Mucosa of descending colon (tissue), 3 donors: ENCODE measurements around the gene PPM1N. TPM values are rescaled to one million over a fixed set of nuclear protein-coding genes. Genes with fewer than 3 reads are reported as not detected.

ENCODE experiments used
- ATAC-seq: fragments of 200-7000 bp; cut with Tn5 transposase; one replicate; pipeline ENCODE4 v1.9.1; 2020; ENCODE audit warnings: mild to moderate bottlenecking, moderate library complexity
- DNase-seq, 3 donors: peaks; one replicate each; pipeline ENCODE4 v3.0.0-alpha.2; 2020
- H3K36me3 ChIP-seq: fragments of 200-600 bp; one replicate; pipeline ENCODE4 v1.8.0; 2021; ENCODE audit warnings: low read depth, mild to moderate bottlenecking
- H3K4me1 ChIP-seq: fragments of 200-600 bp; one replicate; pipeline ENCODE4 v1.8.0; 2021; ENCODE audit warnings: low read depth, mild to moderate bottlenecking
- H3K4me3 ChIP-seq: fragments of 200-600 bp; one replicate; pipeline ENCODE4 v1.8.0; 2021; ENCODE audit warnings: mild to moderate bottlenecking
- H3K9me3 ChIP-seq: fragments of 200-600 bp; one replicate; pipeline ENCODE4 v1.8.0; 2021; ENCODE audit warnings: mild to moderate bottlenecking
- CTCF ChIP-seq: fragments of 200-600 bp; IDR thresholded peaks from one replicate; pipeline ENCODE4 v1.8.0; 2022; ENCODE audit warnings: antibody characterized with exemption, mild to moderate bottlenecking
- intact Hi-C, 2 donors: fragments of 100-400 bp; cut with DNase I in 1 of 2; cut with micrococcal nuclease in 1 of 2; formaldehyde crosslinking; loops; one replicate each; pipeline versions ENCODE4 v1.11.0 to v1.11.1; 2022; cut with DNase I, micrococcal nuclease
- total RNA-seq, 3 donors: library from RNA; stranded (reverse); fragmentation: NEBNext Ultra II Directional in 2 of 3; extraction: Animal tissue kit (Norgen Biotek cat#: 25700) in 2 of 3; gene quantifications; one replicate each; pipeline versions ENCODE4 v1.2.1 to v1.2.4, GENCODE V29; 2021 to 2023
- donor health status: DM: no; HTN: no; CAD: no; lungs with moderate emphysema.
- donor health status: DM: no; HTN: no; CAD: no.
- donor health status: DM: no; HTN: yes; CAD: no.

PPM1N gene
- total RNA-seq, 3 donors from 2014 or later = 0.43 to 1.3 (median 0.87) TPM

GRCh38 chr19:45547211-45547770 lies 49.0 kb downstream of the PPM1N start:
- intact Hi-C loops = no loop called here
- H3K4me1 ChIP-seq = peaks cover 3% of the 10 kb centered on the region
- DNase-seq (no peak), ATAC-seq (no peak)
- TF ChIP-seq CTCF = no peak
- H3K9me3 ChIP-seq = no peaks in the 10 kb centered on the region
- H3K4me3 ChIP-seq = no peak overlapping the region
- no peaks in the 10 kb centered on the region for H3K36me3 ChIP-seq

- no peak for TF ChIP-seq CTCF
- no peaks in the 10 kb centered on the region for H3K36me3 ChIP-seq
- H3K9me3 ChIP-seq = no peaks in the 10 kb centered on the region
- peaks cover 3% of the 10 kb centered on the region for H3K4me1 ChIP-seq
- ATAC-seq (peak; percentile 99), DNase-seq (peak; percentile 78 to 85 (median 81))
- intact Hi-C loops = no loop called here
- no peak overlapping the region for H3K4me3 ChIP-seq
These were observed 49.8 kb downstream of the PPM1N start for GRCh38 chr19:45547965-45548609.

Other genes with a start within 250 kb of the PPM1N start
- 10 to 100 TPM; 15.7 to 34.6 (median 17.0) TPM for gene MARK4, start 247.2 kb upstream of the PPM1N start, total RNA-seq
- 1 to 10 TPM; 1.1 to 2.0 (median 1.6) TPM for gene CKM, start 175.6 kb upstream of the PPM1N start, total RNA-seq
- not detected for gene KLC3, start 157.7 kb upstream of the PPM1N start, total RNA-seq
- 10 to 100 TPM; 11.2 to 22.9 (median 14.7) TPM for gene ERCC2, start 127.9 kb upstream of the PPM1N start, total RNA-seq
- 10 to 100 TPM; 21.1 to 36.7 (median 30.8) TPM for gene PPP1R13L, start 93.4 kb upstream of the PPM1N start, total RNA-seq
- gene POLR1G, start 91.8 kb upstream of the PPM1N start, total RNA-seq = 1 to 10 TPM; 3.2 to 4.1 (median 3.2) TPM
- 10 to 100 TPM; 37.7 to 51.2 (median 46.6) TPM for gene ERCC1, start 74.5 kb upstream of the PPM1N start, total RNA-seq
- 10 to 100 TPM in 1 of 3 donors, 1 to 10 TPM in 1, under 1 TPM in 1; 0.58 to 10.3 (median 1.6) TPM for gene FOSB, start 30.4 kb upstream of the PPM1N start, total RNA-seq
- gene RTN2, start 1.4 kb upstream of the PPM1N start, total RNA-seq = 10 to 100 TPM in 1 of 3 donors, 1 to 10 TPM in 2; 3.1 to 18.2 (median 6.2) TPM
- 100 to 1,000 TPM; 190 to 252 (median 235) TPM for gene VASP, start 9.0 kb downstream of the PPM1N start, total RNA-seq
- 10 to 100 TPM; 12.1 to 16.4 (median 13.4) TPM for gene OPA3, start 86.4 kb downstream of the PPM1N start, total RNA-seq
- 1 to 10 TPM in 2 of 3 donors, under 1 TPM in 1; 0.84 to 1.0 (median 1.0) TPM for gene GPR4, start 103.8 kb downstream of the PPM1N start, total RNA-seq
- 100 to 1,000 TPM in 1 of 3 donors, 10 to 100 TPM in 2; 59.9 to 119 (median 79.1) TPM for gene EML2, start 141.0 kb downstream of the PPM1N start, total RNA-seq
- 10 to 100 TPM in 2 of 3 donors, 1 to 10 TPM in 1; 6.8 to 19.4 (median 14.2) TPM for gene GIPR, start 169.8 kb downstream of the PPM1N start, total RNA-seq
- 100 to 1,000 TPM; 201 to 270 (median 230) TPM for gene SNRPD2, start 193.5 kb downstream of the PPM1N start, total RNA-seq
- gene QPCTL, start 194.2 kb downstream of the PPM1N start, total RNA-seq = 1 to 10 TPM; 8.2 to 8.9 (median 8.3) TPM
- 10 to 100 TPM; 30.1 to 34.0 (median 32.3) TPM for gene FBXO46, start 232.5 kb downstream of the PPM1N start, total RNA-seq
- gene MEIOSIN, start 235.0 kb downstream of the PPM1N start, total RNA-seq = not detected